Cardiac muscle cell (in vitro differentiated cells and primary cell): ENCODE results near the gene ANO1. TPM values are rescaled to one million over a fixed set of nuclear protein-coding genes. Genes with fewer than 3 reads are reported as not detected.

Source experiments
- DNase-seq, 2 donors: peaks; one replicate each; pipeline versions ENCODE4 v3.0.0 to v3.0.0-alpha.2; 2010 to 2017; ENCODE audit warnings: low read depth in 1 of 2, low spot score in 1 of 2
- H3K27ac ChIP-seq: fragments of 200-600 bp; sonication (generic); 2 replicates; pipeline ENCODE4 v1.5.1; 2016
- H3K27me3 ChIP-seq: fragments of 200-600 bp; sonication (generic); 2 replicates; pipeline ENCODE4 v1.6.0; 2016; ENCODE audit warnings: control low read depth
- H3K36me3 ChIP-seq: fragments of 200-600 bp; sonication (generic); 2 replicates; pipeline ENCODE4 v1.5.1; 2016; ENCODE audit warnings: control low read depth
- H3K4me1 ChIP-seq: fragments of 200-600 bp; sonication (generic); 2 replicates; pipeline ENCODE4 v1.8.1; 2017; ENCODE audit warnings: low read depth, mild to moderate bottlenecking, mixed run types
- H3K4me3 ChIP-seq: fragments of 200-600 bp; sonication (generic); 2 replicates; pipeline ENCODE4 v1.5.1; 2016; ENCODE audit warnings: mild to moderate bottlenecking
- H3K9me3 ChIP-seq: fragments of 200-600 bp; sonication (generic); 2 replicates; pipeline ENCODE4 v1.5.1; 2017; ENCODE audit warnings: low read depth, mild to moderate bottlenecking, control low read depth
- CTCF ChIP-seq: IDR thresholded peaks from 2 replicates; pipeline ENCODE4 v1.5.1; 2012; ENCODE audit warnings: low read depth, mild to moderate bottlenecking, low read length
- polyA plus RNA-seq: library from polyadenylated mRNA; unstranded; fragments of >200 nt; fragmentation: Nextera tagmentation; extraction: Ambion mirVana; gene quantifications from 2 replicates; pipeline ENCODE4 v1.2.1, GENCODE V29; 2016
- total RNA-seq: library from RNA; depleted of rRNA; stranded (reverse); fragments of >200 nt; gene quantifications from 2 replicates; pipeline ENCODE4 v1.2.3, GENCODE V29; 2016

ANO1 gene
- total and polyA plus RNA-seq, 2 experiments from 2014 or later = 0.09 to 0.86 TPM

- Histone ChIP-seq H3K27ac (no peak overlapping the region), H3K4me3 (no peak overlapping the region), H3K9me3 (no peaks in the 10 kb centered on the region), H3K36me3 (no peaks in the 10 kb centered on the region), H3K4me1 (no peaks in the 10 kb centered on the region), H3K27me3 (no peaks in the 10 kb centered on the region)
- no peak for DNase-seq
- no peak for TF ChIP-seq CTCF
These were observed 142.0 kb downstream of the ANO1 start for GRCh38 chr11:70220136-70220535.

GRCh38 chr11:70220920-70221319, 142.8 kb downstream of the ANO1 start:
- peak in 1 of 2 donors; percentile 43 for DNase-seq
- TF ChIP-seq CTCF = no peak
- Histone ChIP-seq H3K27ac (no peak overlapping the region), H3K4me1 (no peaks in the 10 kb centered on the region), H3K27me3 (no peaks in the 10 kb centered on the region), H3K9me3 (no peaks in the 10 kb centered on the region), H3K36me3 (no peaks in the 10 kb centered on the region), H3K4me3 (no peak overlapping the region)

- Histone ChIP-seq H3K36me3 (no peaks in the 10 kb centered on the region), H3K4me1 (no peaks in the 10 kb centered on the region), H3K27ac (no peak overlapping the region), H3K9me3 (no peaks in the 10 kb centered on the region), H3K27me3 (no peaks in the 10 kb centered on the region), H3K4me3 (no peak overlapping the region)
- no peak for TF ChIP-seq CTCF
- peak in 1 of 2 donors; percentile 52 for DNase-seq
These were observed 147.6 kb downstream of the ANO1 start for GRCh38 chr11:70225681-70226177.

GRCh38 chr11:70226183-70226582, 148.1 kb downstream of the ANO1 start:
- no peak overlapping the region for H3K27ac ChIP-seq
- H3K4me1 ChIP-seq = no peaks in the 10 kb centered on the region
- no peak overlapping the region for H3K4me3 ChIP-seq
- TF ChIP-seq CTCF = no peak
- H3K9me3 ChIP-seq = no peaks in the 10 kb centered on the region
- no peaks in the 10 kb centered on the region for H3K36me3 ChIP-seq
- no peaks in the 10 kb centered on the region for H3K27me3 ChIP-seq
- DNase-seq = no peak

GRCh38 chr11:70226967-70227366, 148.8 kb downstream of the ANO1 start:
- Histone ChIP-seq H3K27me3 (no peaks in the 10 kb centered on the region), H3K4me3 (no peak overlapping the region), H3K9me3 (no peaks in the 10 kb centered on the region), H3K36me3 (no peaks in the 10 kb centered on the region), H3K4me1 (no peaks in the 10 kb centered on the region), H3K27ac (no peak overlapping the region)
- peak in 1 of 2 donors; percentile 38 for DNase-seq
- no peak for TF ChIP-seq CTCF

- Histone ChIP-seq H3K4me1 (no peaks in the 10 kb centered on the region), H3K27me3 (no peaks in the 10 kb centered on the region), H3K36me3 (no peaks in the 10 kb centered on the region), H3K9me3 (no peaks in the 10 kb centered on the region), H3K27ac (no peak overlapping the region), H3K4me3 (no peak overlapping the region)
- TF ChIP-seq CTCF = no peak
- DNase-seq = no peak
These were observed 151.6 kb downstream of the ANO1 start for GRCh38 chr11:70229737-70230136.
